Esophagus squamous epithelium (tissue), 4 donors: ENCODE measurements around the gene C3.

Experiments used
- POLR2A ChIP-seq, 4 donors: fragments of 450-650 bp; IDR thresholded peaks; one replicate each; pipeline ENCODE4 v1.6.1; 2017; ENCODE audit warnings: antibody characterized with exemption in 4 of 4, mild to moderate bottlenecking in 4 of 4, moderate library complexity in 3 of 4
- TF ChIP-seq, protein P1 (sequence below), 6 experiments: fragments of 450-650 bp in 4 of 6; fragments of 200-600 bp in 2 of 6; sonication (generic) in 2 of 6; IDR thresholded peaks; one replicate each; pipeline ENCODE4 v1.5.1; 2016 to 2019; ENCODE audit warnings: antibody characterized with exemption in 6 of 6, mild to moderate bottlenecking in 4 of 6, moderate library complexity in 4 of 6

DNA sequence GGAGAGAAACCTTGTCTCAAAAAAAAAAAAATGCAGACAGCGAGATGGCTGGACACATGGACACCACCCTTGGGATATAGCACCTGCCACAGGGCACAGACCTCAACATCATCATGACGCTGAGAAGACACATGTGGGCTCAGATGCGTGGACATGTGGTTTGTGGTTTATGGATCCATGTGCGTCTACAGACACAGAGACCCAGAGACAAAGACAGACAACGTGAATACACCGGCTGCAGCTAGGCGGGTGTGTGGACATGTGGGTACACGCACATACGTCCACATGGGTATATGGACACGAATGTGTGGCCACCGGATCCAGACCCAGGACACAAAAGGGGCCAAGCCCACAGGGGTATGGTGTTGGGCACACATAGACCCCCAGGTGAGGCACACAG, 51.8 kb downstream of the C3 start:
- TF ChIP-seq POLR2A (IDR thresholded peaks at IDR 0.05): no peak
- TF ChIP-seq, protein P1, sequence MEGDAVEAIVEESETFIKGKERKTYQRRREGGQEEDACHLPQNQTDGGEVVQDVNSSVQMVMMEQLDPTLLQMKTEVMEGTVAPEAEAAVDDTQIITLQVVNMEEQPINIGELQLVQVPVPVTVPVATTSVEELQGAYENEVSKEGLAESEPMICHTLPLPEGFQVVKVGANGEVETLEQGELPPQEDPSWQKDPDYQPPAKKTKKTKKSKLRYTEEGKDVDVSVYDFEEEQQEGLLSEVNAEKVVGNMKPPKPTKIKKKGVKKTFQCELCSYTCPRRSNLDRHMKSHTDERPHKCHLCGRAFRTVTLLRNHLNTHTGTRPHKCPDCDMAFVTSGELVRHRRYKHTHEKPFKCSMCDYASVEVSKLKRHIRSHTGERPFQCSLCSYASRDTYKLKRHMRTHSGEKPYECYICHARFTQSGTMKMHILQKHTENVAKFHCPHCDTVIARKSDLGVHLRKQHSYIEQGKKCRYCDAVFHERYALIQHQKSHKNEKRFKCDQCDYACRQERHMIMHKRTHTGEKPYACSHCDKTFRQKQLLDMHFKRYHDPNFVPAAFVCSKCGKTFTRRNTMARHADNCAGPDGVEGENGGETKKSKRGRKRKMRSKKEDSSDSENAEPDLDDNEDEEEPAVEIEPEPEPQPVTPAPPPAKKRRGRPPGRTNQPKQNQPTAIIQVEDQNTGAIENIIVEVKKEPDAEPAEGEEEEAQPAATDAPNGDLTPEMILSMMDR (IDR thresholded peaks at IDR 0.05): no peak
